GM18870 (cell line): ENCODE measurements around the gene MAP2K2.

Source experiments
- ATAC-seq: cut with Tn5 transposase; IDR thresholded peaks from one replicate; pipeline ENCODE4 v1.9.1; 2021; ENCODE audit warnings: moderate library complexity; ENCODE audit not compliant: unreplicated experiment

MAP2K2 gene

GRCh38 chr19:4081441-4082129 is 42.3 kb downstream of the MAP2K2 start:
- ATAC-seq, result no peak

- no peak for ATAC-seq
Measured at GRCh38 chr19:4080473-4080872, 43.4 kb downstream of the MAP2K2 start.

DNA sequence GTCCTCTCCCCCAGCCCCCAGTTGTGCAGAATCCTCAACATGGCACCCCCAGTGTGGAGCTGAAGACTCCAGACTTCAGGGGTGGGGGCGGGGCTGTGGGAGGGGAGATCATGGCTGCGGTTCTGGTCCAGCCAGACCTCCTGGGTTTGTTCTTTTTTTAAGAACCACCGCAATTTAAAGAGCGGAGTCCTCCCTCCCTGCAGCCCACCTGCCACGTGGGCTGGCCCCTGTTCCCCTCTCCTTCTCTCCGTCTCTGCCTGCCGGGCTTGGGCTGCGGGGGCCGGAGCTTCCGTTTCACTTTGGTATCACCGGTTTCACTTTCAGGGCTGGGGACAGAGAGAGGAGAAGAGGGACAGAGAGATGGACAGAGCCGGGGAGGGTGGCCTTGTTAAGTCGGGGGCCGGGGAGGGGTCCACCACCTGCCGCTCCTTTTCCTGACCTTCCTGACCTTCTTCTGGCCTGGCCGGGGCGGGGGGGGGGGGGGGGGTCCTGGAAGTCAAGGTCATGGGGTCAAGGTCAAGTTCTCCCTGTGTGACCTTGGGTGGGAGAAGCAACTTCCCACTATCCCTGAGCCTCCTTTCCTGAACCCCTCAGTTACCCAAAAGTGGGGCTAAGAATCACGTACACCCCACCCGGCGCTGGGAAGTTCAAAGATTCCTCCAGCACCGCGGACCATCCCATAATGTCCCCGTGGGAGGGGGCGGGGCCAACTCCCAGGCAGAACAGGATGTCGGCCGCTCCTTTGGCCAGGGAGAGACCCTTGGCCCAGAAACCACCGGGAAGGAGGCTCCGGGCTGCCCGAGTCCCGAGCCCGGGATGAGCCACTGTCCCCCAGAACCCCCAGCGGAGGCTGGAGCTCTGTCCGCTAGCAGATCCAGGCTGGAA is 45.9 kb downstream of the MAP2K2 start:
- no peak for ATAC-seq

DNA sequence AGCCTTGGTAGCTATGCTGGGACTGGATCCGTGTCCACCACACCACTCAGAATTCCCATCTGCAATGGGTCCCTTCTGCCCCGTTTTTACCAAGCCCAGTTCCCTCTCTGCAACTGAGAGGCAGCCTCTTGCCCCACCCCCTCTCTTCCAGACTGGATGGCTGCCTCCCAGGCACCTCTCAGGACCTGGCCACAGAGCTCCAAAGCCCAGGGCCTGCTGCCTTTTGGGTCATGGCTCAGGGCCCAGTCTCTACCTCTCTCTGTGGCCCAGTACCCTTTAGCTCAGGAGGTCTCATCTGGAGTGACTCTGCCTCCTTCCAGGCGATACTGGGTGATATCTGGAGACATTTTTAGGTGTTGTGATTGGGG is 46.9 kb downstream of the MAP2K2 start:
- no peak for ATAC-seq

GRCh38 chr19:4075373-4075772 is 48.5 kb downstream of the MAP2K2 start:
- no peak for ATAC-seq

GRCh38 chr19:4071610-4072009 is 52.3 kb downstream of the MAP2K2 start:
- no peak for ATAC-seq

GRCh38 chr19:4069331-4069959 is 54.5 kb downstream of the MAP2K2 start:
- no peak for ATAC-seq

DNA sequence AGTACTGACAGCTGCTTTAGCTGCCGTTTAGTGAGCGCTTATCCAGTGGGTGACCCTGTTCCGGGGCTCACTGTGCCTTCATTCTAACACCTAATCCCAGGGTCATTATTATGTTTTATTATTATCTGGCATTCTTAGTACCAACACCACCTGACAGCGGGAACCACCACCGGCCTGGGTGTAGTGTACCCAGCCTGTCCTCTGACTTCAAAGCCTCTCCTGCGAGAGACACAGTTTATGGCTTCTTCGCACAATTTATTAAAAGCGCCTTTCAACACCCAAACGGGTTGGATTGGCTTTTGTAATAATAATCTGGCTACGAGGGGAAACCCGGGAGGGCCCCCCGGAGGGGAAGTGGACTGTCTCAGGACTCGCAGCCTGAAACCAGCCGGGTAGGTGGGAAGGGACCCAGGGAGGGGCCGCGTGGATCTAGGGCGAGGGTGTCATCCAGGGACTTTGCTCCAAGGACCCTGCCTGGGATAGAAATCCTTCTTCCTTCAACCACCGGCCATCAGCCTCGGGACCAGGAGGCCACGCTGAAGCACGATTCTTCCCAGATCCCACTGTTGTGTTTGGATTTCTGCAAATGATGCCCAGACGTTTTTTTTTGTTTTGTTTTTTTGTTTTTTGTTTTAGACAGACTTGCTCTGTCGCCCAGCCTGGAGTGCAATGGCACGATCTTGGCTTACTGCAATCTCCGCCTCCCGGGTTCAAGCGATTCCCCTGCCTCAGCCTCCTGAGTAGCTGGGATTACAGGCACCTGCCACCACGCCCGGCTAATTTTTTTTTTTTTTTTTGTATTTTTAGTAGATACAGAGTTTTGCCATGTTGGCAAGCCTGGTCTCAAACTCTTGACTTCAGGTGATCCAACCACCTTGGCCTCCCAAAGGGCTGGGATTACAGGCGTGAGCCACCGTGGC is 55.6 kb downstream of the MAP2K2 start:
- no peak for ATAC-seq

- ATAC-seq, result no peak
Measured at GRCh38 chr19:4067396-4068046, 56.4 kb downstream of the MAP2K2 start.

GRCh38 chr19:4066682-4067395 is 57.1 kb downstream of the MAP2K2 start, which contains the start of gene ZBTB7A:
Gene ZBTB7A (minus strand): TSS chr19:4066899. CDS start chr19:4055232, 11,667 bp downstream.
- ATAC-seq, result no peak

DNA sequence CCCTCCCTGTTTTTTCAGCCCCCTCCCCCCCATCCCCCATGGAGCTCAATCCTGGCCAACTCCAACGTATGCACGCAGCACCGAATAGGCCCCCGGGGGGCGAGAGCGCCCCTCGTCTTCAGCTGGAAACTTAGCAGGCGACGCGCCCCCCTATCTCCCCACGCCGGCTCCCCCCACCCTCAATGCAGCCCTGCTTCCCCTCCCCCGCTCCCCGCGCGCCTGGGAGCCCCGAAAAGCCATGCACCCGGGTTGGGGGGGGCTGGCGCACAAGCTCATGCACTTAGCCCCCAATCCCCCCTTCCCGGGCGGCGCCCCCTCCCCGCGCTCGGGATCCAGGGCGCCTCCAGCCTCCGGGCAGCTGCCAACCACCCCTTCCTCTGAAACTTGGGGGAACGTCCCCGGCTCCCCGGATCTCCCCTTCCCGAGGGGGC is 57.7 kb downstream of the MAP2K2 start:
- ATAC-seq, result no peak

- ATAC-seq, result peak; percentile 29
Measured at GRCh38 chr19:4065430-4066175, 58.3 kb downstream of the MAP2K2 start.

- no peak for ATAC-seq
Measured at GRCh38 chr19:4064496-4065260, 59.2 kb downstream of the MAP2K2 start.

DNA sequence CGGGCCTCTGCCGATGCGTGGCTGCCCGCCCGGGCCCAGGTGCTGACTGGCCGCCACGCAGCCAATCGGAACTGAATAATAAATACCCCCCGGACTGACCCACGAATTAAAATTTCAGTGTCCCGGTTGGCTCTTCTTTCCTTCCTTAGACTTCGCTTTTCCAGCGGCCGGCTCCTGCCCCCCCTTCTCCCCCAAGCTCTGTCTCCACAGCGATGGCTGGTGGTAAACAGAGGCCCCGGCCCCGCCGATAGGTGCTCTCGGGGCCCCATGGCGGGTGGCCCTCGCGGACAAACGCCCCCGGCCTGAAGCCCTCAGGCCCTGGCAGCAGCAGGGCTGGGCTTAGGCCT is 59.8 kb downstream of the MAP2K2 start:
- no peak for ATAC-seq

- ATAC-seq, result no peak
Measured at GRCh38 chr19:4063369-4064148, 60.4 kb downstream of the MAP2K2 start.

GRCh38 chr19:4062419-4063368 is 61.2 kb downstream of the MAP2K2 start:
- ATAC-seq, result no peak
